GM12878 (cell line): ENCODE data around the gene OMP. TPM values are rescaled to one million over a fixed set of nuclear protein-coding genes. Genes with fewer than 3 reads are reported as not detected.

Experiments used
- ATF2 ChIP-seq: IDR thresholded peaks from 2 replicates; pipeline ENCODE4 v1.6.1; 2012; ENCODE audit warnings: low read length, inconsistent platforms
- BCL3 ChIP-seq: IDR thresholded peaks from 2 replicates; pipeline ENCODE4 v1.6.1; 2011; ENCODE audit warnings: borderline replicate concordance, low read depth, mild to moderate bottlenecking, moderate library complexity, low read length; ENCODE audit not compliant: insufficient read depth, poor library complexity, severe bottlenecking
- CUX1 ChIP-seq: IDR thresholded peaks from 2 replicates; pipeline ENCODE4 v1.6.1; 2012; ENCODE audit warnings: improper control_type of control experiment, low read depth, low read length; ENCODE audit not compliant: insufficient replicate concordance
- GABPA ChIP-seq: IDR thresholded peaks from 2 replicates; pipeline ENCODE4 v1.6.1; 2014; ENCODE audit warnings: antibody characterized with exemption, low read depth, mild to moderate bottlenecking, inconsistent platforms
- HDGF ChIP-seq: fragments of 450-650 bp; IDR thresholded peaks from 2 replicates; pipeline ENCODE4 v1.6.1; 2016; ENCODE audit warnings: antibody characterized with exemption
- PBX3 ChIP-seq: IDR thresholded peaks from 2 replicates; pipeline ENCODE4 v1.6.1; 2011; ENCODE audit warnings: mild to moderate bottlenecking, low read depth, low read length, moderate library complexity; ENCODE audit not compliant: insufficient replicate concordance
- polyA plus RNA-seq, 11 experiments: library from polyadenylated mRNA; depleted of rRNA in 4 of 11; unstranded in 6 of 11; stranded (reverse) in 5 of 11; fragments of >200 nt; fragmentation: Nextera tagmentation in 4 of 11; fragmentation: Illumina TruSeq in 1 of 11; extraction: Ambion mirVana in 4 of 11; extraction: Trizol in 1 of 11; gene quantifications; 1 replicate in 1 of 11; 2 replicates in 10 of 11; pipeline versions ENCODE4 v1.2.1 to v1.2.3, GENCODE V29; 2011 to 2016; ENCODE audit warnings: inconsistent platforms in 2 of 11, missing spikeins in 2 of 11, low read depth in 1 of 11
- total RNA-seq, 4 experiments: library from RNA; depleted of rRNA in 3 of 4; stranded (reverse); fragments of >200 nt in 3 of 4; fragmentation: Illumina TruSeq in 1 of 4; extraction: Trizol in 1 of 4; gene quantifications; 2 replicates each; pipeline versions ENCODE4 v1.2.1 to v1.2.3, GENCODE V29; 2013 to 2021

The OMP gene
- total and polyA plus RNA-seq, 10 of the 15 experiments (the other 5 are each of a cell fraction or from before 2014, with no cell fraction given) = not detected

- TF ChIP-seq CUX1 (no peak), ATF2 (no peak), BCL3 (no peak), GABPA (no peak), PBX3 (no peak), HDGF (no peak)
Observed at GRCh38 chr11:77112641-77113381, 10.2 kb downstream of the OMP start (continued).
